K562 (cell line): ENCODE results near the gene NKX2-2. TPM values are rescaled to one million over a fixed set of nuclear protein-coding genes. Genes with fewer than 3 reads are reported as not detected.

Experiments used
- ATAC-seq: fragments of 200-7000 bp; cut with Tn5 transposase; 3 replicates; pipeline ENCODE4 v1.9.1; 2020; ENCODE audit warnings: moderate library complexity
- BruUV-seq: library from RNA; stranded (reverse); fragments of 400-500 nt; replicated peaks from 2 replicates; lab custom pipeline; 2021; lab: Mats Ljungman, UMichigan
- CTCF ChIA-PET: fragments of 300-600 bp; formaldehyde crosslinking; extraction: SDS; loops from one replicate; lab custom pipeline; 2021; ENCODE audit warnings: low intra/inter-chr PET ratio; lab: Yijun Ruan, JAX
- POLR2A ChIA-PET: fragments of 300-600, 350-650 bp; sonication (Branson Sonifier 250); formaldehyde crosslinking; extraction: SDS; loops from one replicate; lab custom pipeline; 2021; ENCODE audit warnings: antibody characterized with exemption, inconsistent platforms; lab: Yijun Ruan, JAX
- DNase-seq, 4 experiments: peaks; one replicate each; pipeline versions ENCODE4 v3.0.0 to v3.0.0-alpha.2; 2011 to 2018; ENCODE audit warnings: low spot score in 3 of 4, mixed read lengths in 3 of 4; ENCODE audit errors: extremely low read depth in 1 of 4
- FAIRE-seq: peaks from 2 replicates; lab custom pipeline; 2011; peaks lifted over from hg19 to GRCh38; lab: Jason Lieb, UNC
- H2AFZ ChIP-seq: 2 replicates; pipeline ENCODE4 v1.6.0; 2011; ENCODE audit warnings: low read depth, low read length, control low read depth, inconsistent platforms
- H3K27ac ChIP-seq: fragments of 200-600 bp; 3 replicates; pipeline ENCODE4 v1.8.0; 2011; ENCODE audit warnings: low read depth, mild to moderate bottlenecking, control low read depth, inconsistent platforms, low read length, moderate library complexity, mixed read lengths; ENCODE audit errors: extremely low read depth
- H3K27me3 ChIP-seq, 2 experiments: fragments of 300-600 bp in 1 of 2; 2 replicates in 1 of 2; 3 replicates in 1 of 2; pipeline versions ENCODE4 v1.6.0 to v1.8.0; 2011; ENCODE audit warnings: inconsistent platforms in 2 of 2, low read length in 2 of 2, mild to moderate bottlenecking in 1 of 2, mixed read lengths in 1 of 2, moderate library complexity in 1 of 2; ENCODE audit not compliant: control insufficient read depth in 2 of 2, insufficient read depth in 2 of 2
- H3K36me3 ChIP-seq: fragments of 300-600 bp; 3 replicates; pipeline ENCODE4 v1.8.0; 2011; ENCODE audit warnings: mild to moderate bottlenecking, low read length, inconsistent platforms; ENCODE audit not compliant: control insufficient read depth, insufficient read depth
- H3K4me1 ChIP-seq, 2 experiments: fragments of 200-600 bp in 1 of 2; replicated peaks in 1 of 2; 2 replicates in 1 of 2; 3 replicates in 1 of 2; pipeline versions ENCODE4 v1.5.1 to v1.8.0; 2011; ENCODE audit warnings: inconsistent platforms in 2 of 2, low read length in 2 of 2, mild to moderate bottlenecking in 1 of 2, mixed read lengths in 1 of 2, moderate library complexity in 1 of 2; ENCODE audit not compliant: control insufficient read depth in 2 of 2, insufficient read depth in 2 of 2
- H3K4me2 ChIP-seq: 2 replicates; pipeline ENCODE4 v1.6.1; 2011; ENCODE audit warnings: low read length, control low read depth, inconsistent platforms, mixed read lengths; ENCODE audit not compliant: insufficient read depth
- H3K4me3 ChIP-seq: fragments of 200-600 bp; sonication (generic), shearing (Covaris generic); 2 replicates; pipeline ENCODE4 v1.5.1; 2016; ENCODE audit warnings: control low read depth, inconsistent platforms
- H3K79me2 ChIP-seq: fragments of 200-600 bp; 3 replicates; pipeline ENCODE4 v1.8.0; 2011; ENCODE audit warnings: low read length, inconsistent platforms; ENCODE audit not compliant: control insufficient read depth, insufficient read depth
- H3K9ac ChIP-seq, 2 experiments: 2 replicates each; pipeline versions ENCODE4 v1.6.0 to v1.6.1; 2011; ENCODE audit warnings: low read depth in 2 of 2, low read length in 2 of 2, control low read depth in 1 of 2, inconsistent platforms in 1 of 2, mild to moderate bottlenecking in 1 of 2, mixed read lengths in 1 of 2; ENCODE audit not compliant: insufficient read depth in 1 of 2
- H3K9me1 ChIP-seq: one replicate; pipeline ENCODE4 v1.6.0; 2011; ENCODE audit warnings: inconsistent platforms, mild to moderate bottlenecking, low read length, moderate library complexity; ENCODE audit not compliant: control insufficient read depth, insufficient read depth
- H3K9me3 ChIP-seq: replicated peaks from 2 replicates; pipeline ENCODE4 v1.5.1; 2011; ENCODE audit warnings: low read depth, low read length, inconsistent platforms; ENCODE audit not compliant: control insufficient read depth, insufficient read depth
- H4K20me1 ChIP-seq: replicated peaks from 2 replicates; pipeline ENCODE4 v1.6.1; 2011; ENCODE audit warnings: low read length, inconsistent platforms, mixed read lengths; ENCODE audit not compliant: control insufficient read depth, insufficient read depth
- C11orf30 ChIP-seq: fragments of 450-650 bp; IDR thresholded peaks from 2 replicates; pipeline ENCODE4 v1.6.1; 2016; ENCODE audit warnings: low read depth, mild to moderate bottlenecking
- JUNB ChIP-seq: fragments of 450-650 bp; formaldehyde crosslinking; conservative IDR thresholded peaks from 2 replicates; pipeline ENCODE4 v1.4.0; 2020; ENCODE audit warnings: mild to moderate bottlenecking
- NFE2L1 ChIP-seq: fragments of 450-650 bp; IDR thresholded peaks from 2 replicates; pipeline ENCODE4 v1.6.1; 2016; ENCODE audit warnings: missing genetic modification characterization, low read depth, mild to moderate bottlenecking, missing compliant biosample characterization, moderate library complexity, borderline replicate concordance
- POLR2G ChIP-seq: fragments of 200-400 bp; formaldehyde crosslinking; IDR thresholded peaks from 2 replicates; pipeline ENCODE4 v1.6.1; 2017; ENCODE audit warnings: low read depth, mild to moderate bottlenecking, antibody characterized with exemption, low read length, moderate library complexity
- RNF2 ChIP-seq: sonication (generic); IDR thresholded peaks from 2 replicates; pipeline ENCODE4 v1.6.1; 2016
- SAFB ChIP-seq: fragments of 200-400 bp; formaldehyde crosslinking; IDR thresholded peaks from 2 replicates; pipeline ENCODE4 v1.6.1; 2017; ENCODE audit warnings: low read depth, low read length, borderline replicate concordance
- YBX1 ChIP-seq: fragments of 450-650 bp; IDR thresholded peaks from 2 replicates; pipeline ENCODE4 v1.7.1; 2016; ENCODE audit warnings: mild to moderate bottlenecking
- ZNF174 ChIP-seq: fragments of 250-450 bp; sonication (Bioruptor Pico); IDR thresholded peaks from 2 replicates; pipeline ENCODE4 v1.4.0; 2020; ENCODE audit warnings: mild to moderate bottlenecking
- WGBS: fragments of 100-300 bp; shearing (Covaris generic); methylation state at CpG from one replicate; pipeline ENCODE4 v1.1.6; 2016; ENCODE audit warnings: low coverage, mixed read lengths; ENCODE audit not compliant: insufficient coverage; ENCODE audit errors: missing lambda C conversion rate; 5-methylcytosine and 5-hydroxymethylcytosine counted together
- in situ Hi-C: fragments of 300-500 bp; cut with MboI; formaldehyde crosslinking; loops from 4 replicates; pipeline ENCODE4 v1.15.0; 2018; ENCODE audit warnings: inconsistent platforms, mixed read lengths
- intact Hi-C: fragments of 100-400 bp; cut with micrococcal nuclease; formaldehyde crosslinking; loops from 2 replicates; pipeline ENCODE4 v1.14.2; 2022
- polyA plus RNA-seq, 8 experiments: library from polyadenylated mRNA; depleted of rRNA in 4 of 8; stranded (reverse) in 5 of 8; unstranded in 3 of 8; fragments of >200 nt; fragmentation: Nextera tagmentation in 2 of 8; fragmentation: Illumina TruSeq in 1 of 8; extraction: Ambion mirVana in 2 of 8; extraction: Trizol in 1 of 8; gene quantifications; 2 replicates each; pipeline versions ENCODE4 v1.2.1 to v1.2.3, GENCODE V29; 2011 to 2014; ENCODE audit warnings: inconsistent platforms in 1 of 8, missing spikeins in 1 of 8
- total RNA-seq, 7 experiments: library from RNA; depleted of rRNA in 6 of 7; stranded (reverse); fragments of >200 nt in 6 of 7; fragmentation: Illumina TruSeq in 2 of 7; extraction: Trizol in 2 of 7; gene quantifications; 2 replicates each; pipeline versions ENCODE4 v1.2.1 to v1.2.3, GENCODE V29; 2011 to 2021; ENCODE audit warnings: low replicate concordance in 1 of 7

Gene NKX2-2
- total and polyA plus RNA-seq, 9 of the 15 experiments (the other 6 are each of a cell fraction or from before 2014, with no cell fraction given), result 0.04 TPM; not detected in 8

- no peaks in the 10 kb centered on the region for H4K20me1 ChIP-seq
- in situ Hi-C loops (no loop called here), intact Hi-C loops (no loop called here)
- BruUV-seq, result no TSS peak
- POLR2A ChIA-PET, result no interaction called here
- H3K9me3 ChIP-seq, result no peaks in the 10 kb centered on the region
- H3K27ac ChIP-seq, result no peak overlapping the region
- no peaks in the 10 kb centered on the region for H3K79me2 ChIP-seq
- no peaks in the 10 kb centered on the region for H3K36me3 ChIP-seq
- H3K9ac ChIP-seq, result no peak overlapping the region
- H3K9me1 ChIP-seq, result no peaks in the 10 kb centered on the region
- ATAC-seq (no peak), DNase-seq (no peak), FAIRE-seq (no peak)
- no peaks in the 10 kb centered on the region for H3K27me3 ChIP-seq
- H2AFZ ChIP-seq, result no peak overlapping the region
- no peak overlapping the region for H3K4me2 ChIP-seq
- no peak for TF ChIP-seq POLR2G
- TF ChIP-seq NFE2L1, result no peak
- TF ChIP-seq C11orf30, result no peak
- TF ChIP-seq SAFB, result no peak
- TF ChIP-seq ZNF174 (CRISPR knock-in tag), result no peak
- no peak for TF ChIP-seq JUNB (CRISPR knock-in tag)
- TF ChIP-seq RNF2, result no peak
- TF ChIP-seq YBX1, result no peak
- WGBS, result 0% methylated on average over 2 of the region's 2 CpGs
- no peak overlapping the region for H3K4me3 ChIP-seq
- CTCF ChIA-PET, result no interaction called here
- H3K4me1 ChIP-seq, result no peaks in the 10 kb centered on the region
Observed at GRCh38 chr20:21464916-21465315, 48.9 kb downstream of the NKX2-2 start.

Other genes starting within 250 kb of the NKX2-2 start
- gene XRN2, start 210.7 kb downstream of the NKX2-2 start, total RNA-seq (2014; rRNA removed), result 41.8 and 43.0 TPM in 2 replicates
- gene XRN2, start 210.7 kb downstream of the NKX2-2 start, total RNA-seq (2014; rRNA removed; fragmentation: Illumina TruSeq; extraction: Trizol), result 67.3 and 75.5 TPM in 2 replicates
- 57.2 and 58.3 TPM in 2 replicates for gene XRN2, start 210.7 kb downstream of the NKX2-2 start, total RNA-seq (2015; rRNA removed; fragmentation: Illumina TruSeq; extraction: Trizol)
- gene XRN2, start 210.7 kb downstream of the NKX2-2 start, total RNA-seq (2021), result 45.1 and 45.5 TPM in 2 replicates
- 51.9 and 67.3 TPM in 2 replicates for gene XRN2, start 210.7 kb downstream of the NKX2-2 start, polyA plus RNA-seq (2011; rRNA removed)
- gene XRN2, start 210.7 kb downstream of the NKX2-2 start, polyA plus RNA-seq (2014; fragmentation: Illumina TruSeq; extraction: Trizol), result 55.1 and 62.7 TPM in 2 replicates
- 10 to 100 TPM; 43.4 to 51.4 TPM for gene XRN2, start 210.7 kb downstream of the NKX2-2 start, polyA plus RNA-seq (2014; fragmentation: Nextera tagmentation; extraction: Ambion mirVana)
- gene XRN2, start 210.7 kb downstream of the NKX2-2 start, polyA plus RNA-seq (2014; rRNA removed), result 40.7 and 44.0 TPM in 2 replicates
- not detected in 2 replicates for gene NKX2-4, start 116.5 kb downstream of the NKX2-2 start, total RNA-seq (2014; rRNA removed)
- gene NKX2-4, start 116.5 kb downstream of the NKX2-2 start, total RNA-seq (2014; rRNA removed; fragmentation: Illumina TruSeq; extraction: Trizol), result not detected in 2 replicates
- not detected in 2 replicates for gene NKX2-4, start 116.5 kb downstream of the NKX2-2 start, total RNA-seq (2015; rRNA removed; fragmentation: Illumina TruSeq; extraction: Trizol)
- not detected in 2 replicates for gene NKX2-4, start 116.5 kb downstream of the NKX2-2 start, total RNA-seq (2021)
- not detected in 2 replicates for gene NKX2-4, start 116.5 kb downstream of the NKX2-2 start, polyA plus RNA-seq (2011; rRNA removed)
- gene NKX2-4, start 116.5 kb downstream of the NKX2-2 start, polyA plus RNA-seq (2014; fragmentation: Illumina TruSeq; extraction: Trizol), result not detected in 2 replicates
- gene NKX2-4, start 116.5 kb downstream of the NKX2-2 start, polyA plus RNA-seq (2014; fragmentation: Nextera tagmentation; extraction: Ambion mirVana), result not detected
- gene NKX2-4, start 116.5 kb downstream of the NKX2-2 start, polyA plus RNA-seq (2014; rRNA removed), result not detected in 2 replicates
- not detected in 2 replicates for gene PAX1, start 191.6 kb upstream of the NKX2-2 start, total RNA-seq (2014; rRNA removed)
- gene PAX1, start 191.6 kb upstream of the NKX2-2 start, total RNA-seq (2014; rRNA removed; fragmentation: Illumina TruSeq; extraction: Trizol), result not detected in 2 replicates
- gene PAX1, start 191.6 kb upstream of the NKX2-2 start, total RNA-seq (2015; rRNA removed; fragmentation: Illumina TruSeq; extraction: Trizol), result not detected in 2 replicates
- not detected in 2 replicates for gene PAX1, start 191.6 kb upstream of the NKX2-2 start, total RNA-seq (2021)
- not detected in 2 replicates for gene PAX1, start 191.6 kb upstream of the NKX2-2 start, polyA plus RNA-seq (2011; rRNA removed)
- gene PAX1, start 191.6 kb upstream of the NKX2-2 start, polyA plus RNA-seq (2014; fragmentation: Illumina TruSeq; extraction: Trizol), result not detected in 2 replicates
- not detected for gene PAX1, start 191.6 kb upstream of the NKX2-2 start, polyA plus RNA-seq (2014; fragmentation: Nextera tagmentation; extraction: Ambion mirVana)
- gene PAX1, start 191.6 kb upstream of the NKX2-2 start, polyA plus RNA-seq (2014; rRNA removed), result not detected in 2 replicates